PC-3 (cell line): ENCODE results near the gene PRKN. TPM values are rescaled to one million over a fixed set of nuclear protein-coding genes. Genes with fewer than 3 reads are reported as not detected.

Experiments
- ATAC-seq: fragments of 200-7000 bp; cut with Tn5 transposase; 2 replicates; pipeline ENCODE4 v1.9.1; 2020; ENCODE audit warnings: mild to moderate bottlenecking, moderate library complexity
- BruUV-seq: library from RNA; stranded (reverse); fragments of 400-500 nt; replicated peaks from 2 replicates; lab custom pipeline; 2021; lab: Mats Ljungman, UMichigan
- CTCF ChIA-PET: fragments of 300-600 bp; sonication (Branson Sonifier 250); formaldehyde crosslinking; loops from one replicate; lab custom pipeline; 2022; ENCODE audit warnings: antibody characterized with exemption; lab: Charles Lee
- POLR2A ChIA-PET: fragments of 300-600 bp; sonication (Branson Sonifier 250); formaldehyde crosslinking; loops from one replicate; lab custom pipeline; 2022; ENCODE audit warnings: antibody characterized with exemption; ENCODE audit not compliant: unreplicated experiment; lab: Charles Lee
- DNase-seq: peaks from one replicate; pipeline ENCODE4 v3.0.0-alpha.2; 2015
- H2AFZ ChIP-seq: fragments of 300-600 bp; sonication (generic); 2 replicates; pipeline ENCODE4 v1.6.0; 2016; ENCODE audit warnings: antibody characterized with exemption, low read length
- H3F3A ChIP-seq: fragments of 300-600 bp; sonication (generic); one replicate; pipeline ENCODE4 v1.6.0; 2017; ENCODE audit warnings: antibody characterized with exemption, low read length, control low read depth, mild to moderate bottlenecking; ENCODE audit not compliant: unreplicated experiment
- H3K27ac ChIP-seq: fragments of 300-600 bp; sonication (generic); 2 replicates; pipeline ENCODE4 v1.5.1; 2016; ENCODE audit warnings: mild to moderate bottlenecking, low read length
- H3K27me3 ChIP-seq: fragments of 300-600 bp; sonication (generic); 2 replicates; pipeline ENCODE4 v1.6.1; 2016; ENCODE audit warnings: low read length, mixed read lengths
- H3K36me3 ChIP-seq: fragments of 300-600 bp; sonication (generic); 2 replicates; pipeline ENCODE4 v1.6.1; 2016; ENCODE audit warnings: low read depth, mixed run types, low read length, mixed read lengths
- H3K4me1 ChIP-seq: fragments of 300-600 bp; sonication (generic); 2 replicates; pipeline ENCODE4 v1.5.1; 2016; ENCODE audit warnings: low read length; ENCODE audit not compliant: insufficient read depth
- H3K4me2 ChIP-seq: fragments of 300-600 bp; sonication (generic); 2 replicates; pipeline ENCODE4 v1.6.0; 2016; ENCODE audit warnings: low read length
- H3K4me3 ChIP-seq: fragments of 300-600 bp; sonication (generic); 2 replicates; pipeline ENCODE4 v1.5.1; 2016; ENCODE audit warnings: mild to moderate bottlenecking, low read length, mixed read lengths
- H3K79me2 ChIP-seq: fragments of 300-600 bp; sonication (generic); 2 replicates; pipeline ENCODE4 v1.6.1; 2017; ENCODE audit warnings: low read length, mixed read lengths
- H3K9ac ChIP-seq: fragments of 300-600 bp; sonication (generic); 2 replicates; pipeline ENCODE4 v1.6.0; 2016; ENCODE audit warnings: mild to moderate bottlenecking, low read length
- H3K9me2 ChIP-seq: fragments of 300-600 bp; sonication (generic); replicated peaks from 2 replicates; pipeline ENCODE4 v1.6.1; 2016; ENCODE audit warnings: mixed run types, low read length, mixed read lengths
- H3K9me3 ChIP-seq: fragments of 300-600 bp; sonication (generic); 2 replicates; pipeline ENCODE4 v1.6.1; 2016; ENCODE audit warnings: low read length, mixed read lengths
- H4K20me1 ChIP-seq: fragments of 300-600 bp; sonication (generic); 2 replicates; pipeline ENCODE4 v1.6.1; 2016; ENCODE audit warnings: low read length, mixed read lengths
- CTCF ChIP-seq: fragments of 300-600 bp; sonication (generic); conservative IDR thresholded peaks from 2 replicates; pipeline ENCODE4 v1.5.1; 2017; ENCODE audit warnings: antibody characterized with exemption, low read depth, mild to moderate bottlenecking, low read length
- EZH2 ChIP-seq: fragments of 300-600 bp; sonication (generic); IDR thresholded peaks from one replicate; pipeline ENCODE4 v1.6.1; 2017; ENCODE audit warnings: antibody characterized with exemption, mild to moderate bottlenecking, low read length; ENCODE audit not compliant: unreplicated experiment
- EZH2phosphoT487 ChIP-seq: fragments of 300-600 bp; sonication (generic); IDR thresholded peaks from 2 replicates; pipeline ENCODE4 v1.6.1; 2018; ENCODE audit warnings: mild to moderate bottlenecking, antibody characterized with exemption, low read length, borderline replicate concordance
- intact Hi-C: fragments of 100-400 bp; cut with micrococcal nuclease; formaldehyde crosslinking; loops from 2 replicates; pipeline ENCODE4 v1.9.0; 2023
- total RNA-seq: library from RNA; depleted of rRNA; stranded (reverse); fragments of >200 nt; gene quantifications from 2 replicates; pipeline ENCODE4 v1.2.3, GENCODE V29; 2014

Gene PRKN
- total RNA-seq, 1 experiment from 2014 or later = not detected

GRCh38 chr6:162675503-162675902 is 52.1 kb downstream of the PRKN start:
- no TSS peak for BruUV-seq
- Histone ChIP-seq H3K9me2 (no peaks in the 10 kb centered on the region), H4K20me1 (no peaks in the 10 kb centered on the region), H3K27ac (no peak overlapping the region), H3K27me3 (no peaks in the 10 kb centered on the region), H2AFZ (no peak overlapping the region), H3K4me2 (no peak overlapping the region), H3K36me3 (no peaks in the 10 kb centered on the region), H3K9ac (no peak overlapping the region), H3K4me3 (no peak overlapping the region), H3K79me2 (no peaks in the 10 kb centered on the region), H3F3A (no peaks in the 10 kb centered on the region), H3K4me1 (no peaks in the 10 kb centered on the region), H3K9me3 (no peaks in the 10 kb centered on the region)
- DNase-seq (no peak), ATAC-seq (no peak)
- intact Hi-C loops = no loop called here
- CTCF ChIA-PET = no interaction called here
- TF ChIP-seq EZH2 = no peak
- TF ChIP-seq EZH2phosphoT487 = no peak
- TF ChIP-seq CTCF = no peak
- POLR2A ChIA-PET = no interaction called here

GRCh38 chr6:162674452-162674851 is 53.1 kb downstream of the PRKN start:
- Histone ChIP-seq H3K9me3 (no peaks in the 10 kb centered on the region), H3F3A (no peaks in the 10 kb centered on the region), H4K20me1 (no peaks in the 10 kb centered on the region), H3K9me2 (no peaks in the 10 kb centered on the region), H3K79me2 (no peaks in the 10 kb centered on the region), H3K4me3 (no peak overlapping the region), H3K27ac (no peak overlapping the region), H3K36me3 (no peaks in the 10 kb centered on the region), H3K4me1 (no peaks in the 10 kb centered on the region), H3K4me2 (no peak overlapping the region), H3K27me3 (no peaks in the 10 kb centered on the region), H2AFZ (no peak overlapping the region), H3K9ac (no peak overlapping the region)
- no peak for ATAC-seq
- intact Hi-C loops = no loop called here
- TF ChIP-seq CTCF (no peak), EZH2 (no peak), EZH2phosphoT487 (no peak)
- BruUV-seq = no TSS peak
- ChIA-PET POLR2A (no interaction called here), CTCF (no interaction called here)
- no peak for DNase-seq

- H3K36me3 ChIP-seq = no peaks in the 10 kb centered on the region
- H4K20me1 ChIP-seq = no peaks in the 10 kb centered on the region
- DNase-seq (no peak), ATAC-seq (no peak)
- H3K79me2 ChIP-seq = no peaks in the 10 kb centered on the region
- H3K4me3 ChIP-seq = no peak overlapping the region
- CTCF ChIA-PET = no interaction called here
- intact Hi-C loops = no loop called here
- no peak overlapping the region for H3K27ac ChIP-seq
- no peaks in the 10 kb centered on the region for H3F3A ChIP-seq
- H3K9me2 ChIP-seq = no peaks in the 10 kb centered on the region
- H2AFZ ChIP-seq = no peak overlapping the region
- no peak overlapping the region for H3K4me2 ChIP-seq
- H3K9ac ChIP-seq = no peak overlapping the region
- H3K4me1 ChIP-seq = no peaks in the 10 kb centered on the region
- no peaks in the 10 kb centered on the region for H3K9me3 ChIP-seq
- POLR2A ChIA-PET = no interaction called here
- no peaks in the 10 kb centered on the region for H3K27me3 ChIP-seq
- TF ChIP-seq EZH2 (no peak), CTCF (no peak), EZH2phosphoT487 (no peak)
- BruUV-seq = no TSS peak
These were observed 55.9 kb downstream of the PRKN start for GRCh38 chr6:162671580-162672165.
